ENCODE results near the gene RPA3. TPM values are rescaled to one million over a fixed set of nuclear protein-coding genes. Genes with fewer than 3 reads are reported as not detected.

RPA3 gene
- total and polyA plus RNA-seq, 2 donors from 2014 or later = 33.7 to 59.4 TPM

- TF ChIP-seq CTCF (IDR thresholded peaks at IDR 0.05; ENCODE audit: borderline replicate concordance, extremely low read depth, insufficient read depth) = no peak
- Histone ChIP-seq H3K27me3 (ENCODE audit: control insufficient read depth, insufficient read depth, low read length) (no peaks in the 10 kb centered on the region), H3K36me3 (ENCODE audit: control insufficient read depth in 2 of 3, insufficient read depth in 3 of 3, low read length in 3 of 3) (no peaks in the 10 kb centered on the region), H3K27ac (ENCODE audit: low read depth in 2 of 2, low read length in 2 of 2) (no peak overlapping the region), H3K4me3 (ENCODE audit: low read length in 3 of 3) (no peak overlapping the region), H3K4me1 (ENCODE audit: control insufficient read depth in 2 of 3, insufficient read depth in 2 of 3, low read depth in 1 of 3, low read length in 3 of 3) (no peaks in the 10 kb centered on the region), H3K9ac (ENCODE audit: low read length in 3 of 3) (no peak overlapping the region), H3K9me3 (ENCODE audit: control insufficient read depth in 2 of 3, insufficient read depth in 1 of 3, low read length in 3 of 3) (no peaks in the 10 kb centered on the region)
- DNase-seq = no peak
- intact Hi-C loops (cut with DNase I) = no loop called here
- no peak for FAIRE-seq
Measured at GRCh38 chr7:7668706-7669105, 49.7 kb downstream of the RPA3 start.

- Histone ChIP-seq H3K27ac (ENCODE audit: low read depth in 2 of 2, low read length in 2 of 2) (no peak overlapping the region), H3K27me3 (ENCODE audit: control insufficient read depth, insufficient read depth, low read length) (no peaks in the 10 kb centered on the region)
- no peak for TF ChIP-seq CTCF (IDR thresholded peaks at IDR 0.05; ENCODE audit: borderline replicate concordance, extremely low read depth, insufficient read depth)
Measured at GRCh38 chr7:7667187-7667586, 51.2 kb downstream of the RPA3 start.

DNA sequence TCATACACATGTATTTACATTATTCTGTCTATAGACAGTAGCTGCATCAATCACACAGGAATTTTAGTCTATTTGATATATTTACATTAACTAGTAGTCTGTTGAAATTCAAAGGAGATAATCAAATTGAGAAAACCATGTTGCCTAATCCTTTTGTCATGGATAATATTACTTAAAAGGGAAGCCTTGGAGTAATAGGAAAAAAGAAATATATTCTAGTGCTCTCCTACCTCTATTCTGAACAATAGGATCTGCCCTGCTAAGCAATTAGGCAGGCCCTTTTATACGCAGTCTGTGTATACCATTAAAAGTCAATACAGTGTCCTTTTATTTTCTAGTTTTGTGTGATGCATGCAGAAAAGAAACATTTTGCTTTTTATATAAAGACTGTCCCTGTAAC is 53.4 kb downstream of the RPA3 start:
- Histone ChIP-seq H3K36me3 (ENCODE audit: control insufficient read depth in 2 of 3, insufficient read depth in 3 of 3, low read length in 3 of 3) (no peaks in the 10 kb centered on the region), H3K9ac (ENCODE audit: low read length in 3 of 3) (no peak overlapping the region), H3K4me3 (ENCODE audit: low read length in 3 of 3) (no peak overlapping the region), H3K9me3 (ENCODE audit: control insufficient read depth in 2 of 3, insufficient read depth in 1 of 3, low read length in 3 of 3) (no peaks in the 10 kb centered on the region), H3K4me1 (ENCODE audit: control insufficient read depth in 2 of 3, insufficient read depth in 2 of 3, low read depth in 1 of 3, low read length in 3 of 3) (no peaks in the 10 kb centered on the region), H3K27me3 (ENCODE audit: control insufficient read depth, insufficient read depth, low read length) (no peaks in the 10 kb centered on the region), H3K27ac (ENCODE audit: low read depth in 2 of 2, low read length in 2 of 2) (no peak overlapping the region)
- intact Hi-C loops (cut with DNase I) = no loop called here
- TF ChIP-seq CTCF (IDR thresholded peaks at IDR 0.05; ENCODE audit: borderline replicate concordance, extremely low read depth, insufficient read depth) = no peak
- no peak for DNase-seq
- FAIRE-seq = no peak

More at GRCh38 chr7:7667187-7667586, 51.2 kb downstream of the RPA3 start:
- H3K9ac ChIP-seq (ENCODE audit: low read length in 3 of 3) = no peak overlapping the region
- FAIRE-seq (no peak), DNase-seq (no peak)
- no peaks in the 10 kb centered on the region for H3K9me3 ChIP-seq (ENCODE audit: control insufficient read depth in 2 of 3, insufficient read depth in 1 of 3, low read length in 3 of 3)
- intact Hi-C loops (cut with DNase I) = no loop called here
- no peak overlapping the region for H3K4me3 ChIP-seq (ENCODE audit: low read length in 3 of 3)
- no peaks in the 10 kb centered on the region for H3K4me1 ChIP-seq (ENCODE audit: control insufficient read depth in 2 of 3, insufficient read depth in 2 of 3, low read depth in 1 of 3, low read length in 3 of 3)
- H3K36me3 ChIP-seq (ENCODE audit: control insufficient read depth in 2 of 3, insufficient read depth in 3 of 3, low read length in 3 of 3) = no peaks in the 10 kb centered on the region

DNA sequence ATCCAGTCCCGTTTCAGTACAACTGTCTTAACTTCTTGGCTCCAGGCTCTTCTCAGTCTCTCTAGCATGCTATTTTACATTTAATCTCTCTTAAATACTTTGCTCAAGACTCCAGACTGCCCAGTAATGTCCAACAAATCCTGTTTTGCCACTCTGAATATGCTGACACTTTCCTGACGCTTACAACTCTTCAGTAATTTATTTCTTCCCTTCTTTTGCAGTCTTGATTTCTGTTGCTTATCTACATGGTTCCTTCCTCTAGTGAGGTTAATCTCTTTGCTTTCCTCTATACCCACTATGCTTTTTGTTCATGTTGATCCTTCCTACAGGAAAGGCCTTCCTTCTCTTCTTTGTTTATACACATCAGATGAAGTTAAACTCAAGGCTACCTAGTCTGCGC is 54.1 kb downstream of the RPA3 start:
- Histone ChIP-seq H3K4me1 (ENCODE audit: control insufficient read depth in 2 of 3, insufficient read depth in 2 of 3, low read depth in 1 of 3, low read length in 3 of 3) (no peaks in the 10 kb centered on the region), H3K27ac (ENCODE audit: low read depth in 2 of 2, low read length in 2 of 2) (no peak overlapping the region), H3K9ac (ENCODE audit: low read length in 3 of 3) (no peak overlapping the region), H3K27me3 (ENCODE audit: control insufficient read depth, insufficient read depth, low read length) (no peaks in the 10 kb centered on the region), H3K9me3 (ENCODE audit: control insufficient read depth in 2 of 3, insufficient read depth in 1 of 3, low read length in 3 of 3) (no peaks in the 10 kb centered on the region), H3K4me3 (ENCODE audit: low read length in 3 of 3) (no peak overlapping the region), H3K36me3 (ENCODE audit: control insufficient read depth in 2 of 3, insufficient read depth in 3 of 3, low read length in 3 of 3) (no peaks in the 10 kb centered on the region)
- no peak for FAIRE-seq
- no peak for DNase-seq
- no peak for TF ChIP-seq CTCF (IDR thresholded peaks at IDR 0.05; ENCODE audit: borderline replicate concordance, extremely low read depth, insufficient read depth)
- intact Hi-C loops (cut with DNase I) = no loop called here

Data from kidney (tissue), 14 donors.